Gastrocnemius medialis (tissue), 4 donors: Measurements from ENCODE around the gene PTPRN2. TPM values are rescaled to one million over a fixed set of nuclear protein-coding genes. Genes with fewer than 3 reads are reported as not detected.

Experiments
- ATAC-seq, 2 donors: fragments of 150-250 bp; one replicate each; pipeline ENCODE4 v1.9.1; 2016
- DNase-seq, 2 donors: peaks; one replicate each; pipeline ENCODE4 v3.0.0-alpha.2; 2019
- H3K27ac ChIP-seq, 4 donors: fragments of 200-600 bp; sonication (generic); 1 replicate in 1 of 4; 2 replicates in 3 of 4; pipeline ENCODE4 v1.5.1; 2016 to 2018; ENCODE audit warnings: mild to moderate bottlenecking in 2 of 4, moderate library complexity in 1 of 4
- H3K27me3 ChIP-seq, 3 donors: fragments of 200-600 bp; sonication (generic) in 2 of 3; 1 replicate in 1 of 3; 2 replicates in 2 of 3; pipeline versions ENCODE4 v1.5.1 to v1.6.0; 2016 to 2019; ENCODE audit warnings: mild to moderate bottlenecking in 1 of 3, moderate library complexity in 1 of 3
- H3K36me3 ChIP-seq, 2 donors: fragments of 200-600 bp; sonication (generic) in 1 of 2; one replicate each; pipeline ENCODE4 v1.5.1; 2017 to 2018
- H3K4me1 ChIP-seq, 2 donors: fragments of 200-600 bp; sonication (generic) in 1 of 2; one replicate each; pipeline ENCODE4 v1.5.1; 2016 to 2017; ENCODE audit warnings: mild to moderate bottlenecking in 2 of 2
- H3K4me3 ChIP-seq, 4 donors: fragments of 200-600 bp; sonication (generic) in 3 of 4; 1 replicate in 1 of 4; 2 replicates in 3 of 4; pipeline ENCODE4 v1.5.1; 2016 to 2019; ENCODE audit warnings: mild to moderate bottlenecking in 2 of 4
- H3K9me3 ChIP-seq, 3 donors: fragments of 200-600 bp; sonication (generic) in 2 of 3; 1 replicate in 1 of 3; 2 replicates in 2 of 3; pipeline ENCODE4 v1.5.1; 2016 to 2019
- POLR2A ChIP-seq, 2 donors: fragments of 450-650 bp; IDR thresholded peaks; one replicate each; pipeline ENCODE4 v1.6.1; 2017; ENCODE audit warnings: antibody characterized with exemption in 2 of 2, mild to moderate bottlenecking in 2 of 2, moderate library complexity in 2 of 2
- in situ Hi-C, 4 donors: fragments of 200-750 bp; cut with MboI; loops; one replicate each; pipeline versions ENCODE4 v1.15.0 to v1.8.0; 2017; ENCODE audit warnings: low sequenced_read_pairs in 4 of 4
- intact Hi-C: fragments of 100-400 bp; cut with DNase I; formaldehyde crosslinking; loops from one replicate; pipeline ENCODE4 v1.15.1; 2023; ENCODE audit warnings: low total_unique reads
- total RNA-seq, 4 donors: library from RNA; depleted of rRNA; stranded (reverse); fragments of >200 nt; gene quantifications; one replicate each; pipeline versions ENCODE4 v1.1.0 to v1.2.3, GENCODE V29; 2016
- TF ChIP-seq, protein P1 (sequence below), 5 experiments: fragments of 450-650 bp in 3 of 5; fragments of 200-600 bp in 2 of 5; sonication (generic) in 2 of 5; IDR thresholded peaks in 4 of 5; conservative IDR thresholded peaks in 1 of 5; 1 replicate in 4 of 5; 2 replicates in 1 of 5; pipeline ENCODE4 v1.5.1; 2016 to 2019; ENCODE audit warnings: antibody characterized with exemption in 5 of 5, mild to moderate bottlenecking in 3 of 5, moderate library complexity in 3 of 5

Gene PTPRN2
- total RNA-seq, 4 donors from 2014 or later: 0.66 to 0.85 (median 0.81) TPM

GRCh38 chr7:158384746-158385145 lies 202.9 kb downstream of the PTPRN2 start:
- Histone ChIP-seq H3K27me3 (peaks cover 0 to 6% (median 0%) of the 10 kb centered on the region in 3 donors), H3K9me3 (no peaks in the 10 kb centered on the region), H3K36me3 (no peaks in the 10 kb centered on the region), H3K27ac (no peak overlapping the region), H3K4me3 (no peak overlapping the region), H3K4me1 (no peaks in the 10 kb centered on the region)
- DNase-seq (no peak), ATAC-seq (no peak)
- in situ Hi-C loops: no loop called here
- TF ChIP-seq POLR2A (IDR thresholded peaks at IDR 0.05): no peak
- TF ChIP-seq, protein P1, sequence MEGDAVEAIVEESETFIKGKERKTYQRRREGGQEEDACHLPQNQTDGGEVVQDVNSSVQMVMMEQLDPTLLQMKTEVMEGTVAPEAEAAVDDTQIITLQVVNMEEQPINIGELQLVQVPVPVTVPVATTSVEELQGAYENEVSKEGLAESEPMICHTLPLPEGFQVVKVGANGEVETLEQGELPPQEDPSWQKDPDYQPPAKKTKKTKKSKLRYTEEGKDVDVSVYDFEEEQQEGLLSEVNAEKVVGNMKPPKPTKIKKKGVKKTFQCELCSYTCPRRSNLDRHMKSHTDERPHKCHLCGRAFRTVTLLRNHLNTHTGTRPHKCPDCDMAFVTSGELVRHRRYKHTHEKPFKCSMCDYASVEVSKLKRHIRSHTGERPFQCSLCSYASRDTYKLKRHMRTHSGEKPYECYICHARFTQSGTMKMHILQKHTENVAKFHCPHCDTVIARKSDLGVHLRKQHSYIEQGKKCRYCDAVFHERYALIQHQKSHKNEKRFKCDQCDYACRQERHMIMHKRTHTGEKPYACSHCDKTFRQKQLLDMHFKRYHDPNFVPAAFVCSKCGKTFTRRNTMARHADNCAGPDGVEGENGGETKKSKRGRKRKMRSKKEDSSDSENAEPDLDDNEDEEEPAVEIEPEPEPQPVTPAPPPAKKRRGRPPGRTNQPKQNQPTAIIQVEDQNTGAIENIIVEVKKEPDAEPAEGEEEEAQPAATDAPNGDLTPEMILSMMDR (IDR thresholded peaks at IDR 0.05 in 4 of 5, conservative IDR thresholded peaks at IDR 0.05 in 1 of 5): no peak
- intact Hi-C loops: no loop called here

DNA sequence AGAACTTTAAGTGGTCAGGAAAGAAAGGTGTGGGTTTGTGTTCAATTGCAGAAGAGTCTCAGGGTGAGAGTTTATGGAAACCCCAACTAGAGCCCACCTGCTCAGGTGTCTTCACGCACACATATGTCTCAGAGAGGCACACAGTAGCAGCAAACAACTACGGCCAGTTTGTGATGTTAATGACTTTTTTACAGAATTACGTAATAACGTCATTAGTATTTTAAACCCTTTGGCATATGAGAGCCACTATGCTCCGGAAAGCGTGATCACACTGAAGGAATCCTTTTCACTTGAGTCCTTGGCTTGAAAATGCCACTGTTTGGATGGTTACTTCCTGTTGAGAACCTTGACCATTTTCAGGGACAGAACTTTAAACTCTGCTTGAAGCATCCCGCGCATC lies 204.0 kb downstream of the PTPRN2 start:
- intact Hi-C loops: no loop called here
- Histone ChIP-seq H3K4me1 (no peaks in the 10 kb centered on the region), H3K36me3 (no peaks in the 10 kb centered on the region), H3K9me3 (no peaks in the 10 kb centered on the region), H3K27me3 (peaks cover 0 to 6% (median 0%) of the 10 kb centered on the region in 3 donors), H3K27ac (no peak overlapping the region), H3K4me3 (no peak overlapping the region)
- in situ Hi-C loops: no loop called here
- ATAC-seq (no peak), DNase-seq (no peak)
- no peak for TF ChIP-seq POLR2A (IDR thresholded peaks at IDR 0.05)
- TF ChIP-seq, protein P1 (IDR thresholded peaks at IDR 0.05 in 4 of 5, conservative IDR thresholded peaks at IDR 0.05 in 1 of 5): no peak

GRCh38 chr7:158382363-158383254 lies 205.0 kb downstream of the PTPRN2 start:
- no peak overlapping the region for H3K27ac ChIP-seq
- H3K27me3 ChIP-seq: peaks cover 0 to 6% (median 0%) of the 10 kb centered on the region in 3 donors
- no peaks in the 10 kb centered on the region for H3K9me3 ChIP-seq
- TF ChIP-seq POLR2A (IDR thresholded peaks at IDR 0.05): no peak
- TF ChIP-seq, protein P1 (IDR thresholded peaks at IDR 0.05 in 4 of 5, conservative IDR thresholded peaks at IDR 0.05 in 1 of 5): no peak
- no peak overlapping the region for H3K4me3 ChIP-seq
- no peaks in the 10 kb centered on the region for H3K4me1 ChIP-seq
- in situ Hi-C loops (no loop called here), intact Hi-C loops (no loop called here)
- H3K36me3 ChIP-seq: no peaks in the 10 kb centered on the region
- DNase-seq (no peak), ATAC-seq (no peak)

GRCh38 chr7:158381956-158382355 lies 205.7 kb downstream of the PTPRN2 start:
- ATAC-seq: no peak
- in situ Hi-C loops: no loop called here

More at GRCh38 chr7:158381956-158382355, 205.7 kb downstream of the PTPRN2 start:
- H3K9me3 ChIP-seq: no peaks in the 10 kb centered on the region
- H3K4me3 ChIP-seq: no peak overlapping the region
- no peaks in the 10 kb centered on the region for H3K4me1 ChIP-seq
- TF ChIP-seq, protein P1 (IDR thresholded peaks at IDR 0.05 in 4 of 5, conservative IDR thresholded peaks at IDR 0.05 in 1 of 5): no peak
- TF ChIP-seq POLR2A (IDR thresholded peaks at IDR 0.05): no peak
- DNase-seq: no peak
- H3K27me3 ChIP-seq: peaks cover 0 to 6% (median 0%) of the 10 kb centered on the region in 3 donors
- no peak overlapping the region for H3K27ac ChIP-seq
- intact Hi-C loops: no loop called here
- H3K36me3 ChIP-seq: no peaks in the 10 kb centered on the region
